CD4-positive, alpha-beta T cell (primary cell): ENCODE results near the gene SMC4. TPM values are rescaled to one million over a fixed set of nuclear protein-coding genes. Genes with fewer than 3 reads are reported as not detected.

ENCODE experiments used
- ATAC-seq: fragments of 200-7000 bp; cut with Tn5 transposase; one replicate; pipeline ENCODE4 v1.10.0; 2022; ENCODE audit warnings: mild to moderate bottlenecking; ENCODE audit not compliant: poor library complexity
- CTCF ChIA-PET: fragments of 350-600 bp; sonication (Branson Sonifier 250); formaldehyde crosslinking; loops from one replicate; lab custom pipeline; 2021; ENCODE audit warnings: antibody characterized with exemption, inconsistent platforms; lab: Charles Lee
- POLR2A ChIA-PET: fragments of 350-600 bp; sonication (Branson Sonifier 250); formaldehyde crosslinking; loops from one replicate; lab custom pipeline; 2021; ENCODE audit warnings: antibody characterized with exemption, inconsistent platforms; lab: Charles Lee
- DNase-seq, 14 experiments: peaks; one replicate each; pipeline ENCODE4 v3.0.0-alpha.2; 2013 to 2020; ENCODE audit warnings: mixed read lengths in 2 of 14
- H3K27ac ChIP-seq, 2 donors: one replicate each; pipeline versions ENCODE4 v1.5.1 to v1.7.0; 2013; ENCODE audit warnings: low read length in 2 of 2, low read depth in 1 of 2, mild to moderate bottlenecking in 1 of 2
- H3K27me3 ChIP-seq, 2 experiments: 1 replicate in 1 of 2; 2 replicates in 1 of 2; pipeline versions ENCODE4 v1.6.1 to v1.7.0; 2013; ENCODE audit warnings: low read length in 2 of 2, control low read depth in 1 of 2, mild to moderate bottlenecking in 1 of 2, moderate library complexity in 1 of 2; ENCODE audit not compliant: insufficient read depth in 2 of 2, control insufficient read depth in 1 of 2
- H3K36me3 ChIP-seq: one replicate; pipeline ENCODE4 v1.6.1; 2013; ENCODE audit warnings: low read length, control low read depth; ENCODE audit not compliant: insufficient read depth
- H3K4me1 ChIP-seq: one replicate; pipeline ENCODE4 v1.6.1; 2013; ENCODE audit warnings: low read length, control low read depth; ENCODE audit not compliant: insufficient read depth
- H3K4me3 ChIP-seq: one replicate; pipeline ENCODE4 v1.5.1; 2013; ENCODE audit warnings: mild to moderate bottlenecking, low read length, moderate library complexity
- H3K9me3 ChIP-seq, 2 experiments: 1 replicate in 1 of 2; 2 replicates in 1 of 2; pipeline versions ENCODE4 v1.6.1 to v1.7.0; 2013; ENCODE audit warnings: low read length in 2 of 2, mild to moderate bottlenecking in 2 of 2, control low read depth in 1 of 2, moderate library complexity in 1 of 2; ENCODE audit not compliant: control insufficient read depth in 1 of 2, insufficient read depth in 1 of 2
- H3K27ac Mint-ChIP-seq: one replicate; pipeline ENCODE4 v1.8.0; 2020; ENCODE audit warnings: mixed read lengths
- H3K27me3 Mint-ChIP-seq: one replicate; pipeline ENCODE4 v1.8.0; 2021; ENCODE audit warnings: mixed read lengths
- H3K36me3 Mint-ChIP-seq: one replicate; pipeline ENCODE4 v1.8.0; 2021; ENCODE audit warnings: low read depth, mixed read lengths
- H3K4me1 Mint-ChIP-seq: one replicate; pipeline ENCODE4 v1.8.0; 2021; ENCODE audit warnings: low read depth, mixed read lengths
- H3K4me3 Mint-ChIP-seq: one replicate; pipeline ENCODE4 v1.8.0; 2020; ENCODE audit warnings: mild to moderate bottlenecking, mixed read lengths
- H3K9me3 Mint-ChIP-seq: one replicate; pipeline ENCODE4 v1.8.0; 2020; ENCODE audit warnings: mixed read lengths
- CTCF ChIP-seq: fragments of 200-600 bp; IDR thresholded peaks from one replicate; pipeline ENCODE4 v1.8.0; 2022; ENCODE audit warnings: antibody characterized with exemption, mild to moderate bottlenecking
- intact Hi-C, 2 experiments: fragments of 100-400 bp; cut with DNase I in 1 of 2; cut with micrococcal nuclease in 1 of 2; formaldehyde crosslinking; loops; one replicate each; pipeline versions ENCODE4 v1.15.1 to v1.9.0; 2023 to 2025; cut with DNase I, micrococcal nuclease
- microRNA-seq: library from miRNA; unstranded; fragments of <30 nt; microRNA quantifications from one replicate; pipeline ENCODE4 v1.2.0, GENCODE V29; 2021; ENCODE audit warnings: borderline microRNAs expressed, borderline replicate concordance
- total RNA-seq, 174 experiments: library from RNA in 2 of 174; stranded (reverse) in 2 of 174; gene quantifications; one replicate each; pipeline ENCODE4 v1.2.3 and lab custom pipeline; 2021 to 2026

The SMC4 gene
- total RNA-seq, 2 experiments from 2014 or later: 52.3 to 58.8 TPM

- H3K36me3 ChIP-seq: no peaks in the 10 kb centered on the region
- Mint-ChIP-seq H3K4me3 (no peak overlapping the region), H3K36me3 (no peaks in the 10 kb centered on the region), H3K9me3 (no peaks in the 10 kb centered on the region), H3K27me3 (peaks cover 21% of the 10 kb centered on the region), H3K4me1 (peaks cover 9% of the 10 kb centered on the region), H3K27ac (no peak overlapping the region)
- DNase-seq (no peak), ATAC-seq (no peak)
- H3K27ac ChIP-seq: no peak overlapping the region
- intact Hi-C loops: loop anchor here in 1 of 2 experiments (10.0 kb wide), 2 partner anchors 316 to 1216 kb away; no protein-coding TSS in a partner anchor
- no peak overlapping the region for H3K4me3 ChIP-seq
- no peaks in the 10 kb centered on the region for H3K9me3 ChIP-seq
- no peak for TF ChIP-seq CTCF
- peaks cover 2% of the 10 kb centered on the region for H3K4me1 ChIP-seq
- ChIA-PET POLR2A (no interaction called here), CTCF (no interaction called here)
- H3K27me3 ChIP-seq: peaks cover 0 to 3% of the 10 kb centered on the region in 2 experiments
Measured at GRCh38 chr3:160480931-160481330, 81.5 kb downstream of the SMC4 start.

- no peak overlapping the region for H3K4me3 Mint-ChIP-seq
- H3K36me3 Mint-ChIP-seq: no peaks in the 10 kb centered on the region
- no peaks in the 10 kb centered on the region for H3K9me3 Mint-ChIP-seq
- Histone ChIP-seq H3K4me1 (peaks cover 3% of the 10 kb centered on the region), H3K4me3 (no peak overlapping the region), H3K27ac (no peak overlapping the region), H3K27me3 (peaks cover 0 to 3% of the 10 kb centered on the region in 2 experiments), H3K36me3 (no peaks in the 10 kb centered on the region), H3K9me3 (no peaks in the 10 kb centered on the region)
- DNase-seq (no peak), ATAC-seq (no peak)
- peaks cover 19% of the 10 kb centered on the region for H3K27me3 Mint-ChIP-seq
- CTCF ChIA-PET: no interaction called here
- peaks cover 9% of the 10 kb centered on the region for H3K4me1 Mint-ChIP-seq
- POLR2A ChIA-PET: no interaction called here
- H3K27ac Mint-ChIP-seq: no peak overlapping the region
- intact Hi-C loops: loop anchor here in 1 of 2 experiments (10.0 kb wide), 2 partner anchors 317 to 1217 kb away; no protein-coding TSS in a partner anchor
- no peak for TF ChIP-seq CTCF
Measured at GRCh38 chr3:160481856-160482255, 82.4 kb downstream of the SMC4 start.

- peaks cover 0 to 3% of the 10 kb centered on the region in 2 experiments for H3K27me3 ChIP-seq
- Mint-ChIP-seq H3K27ac (no peak overlapping the region), H3K27me3 (peaks cover 15% of the 10 kb centered on the region), H3K9me3 (no peaks in the 10 kb centered on the region), H3K36me3 (no peaks in the 10 kb centered on the region), H3K4me3 (no peak overlapping the region), H3K4me1 (peaks cover 9% of the 10 kb centered on the region)
- no peak overlapping the region for H3K4me3 ChIP-seq
- no peaks in the 10 kb centered on the region for H3K9me3 ChIP-seq
- intact Hi-C loops: loop anchor here in 1 of 2 experiments (10.0 kb wide), 2 partner anchors 318 to 1218 kb away; no protein-coding TSS in a partner anchor
- H3K4me1 ChIP-seq: peaks cover 3% of the 10 kb centered on the region
- ChIA-PET POLR2A (no interaction called here), CTCF (no interaction called here)
- no peak overlapping the region for H3K27ac ChIP-seq
- ATAC-seq (no peak), DNase-seq (no peak)
- TF ChIP-seq CTCF: no peak
- no peaks in the 10 kb centered on the region for H3K36me3 ChIP-seq
Measured at GRCh38 chr3:160482796-160483195, 83.3 kb downstream of the SMC4 start.

Small RNA genes lying within 50 kb of the gene (microRNA-seq; reads per million reads assigned to microRNA genes)
- gene MIR15B: 2,080 reads per million, percentile 90 among the genes with 10 or more reads in this experiment
- 1,056 reads per million, percentile 85 among the genes with 10 or more reads in this experiment for gene MIR16-2

Other genes starting within 250 kb of the SMC4 start
- gene C3orf80, start 174.2 kb upstream of the SMC4 start, total RNA-seq: not detected
- gene IFT80, start 425 bp upstream of the SMC4 start, total RNA-seq: 10 to 100 TPM; 16.1 to 18.2 TPM
- gene TRIM59, start 50.1 kb downstream of the SMC4 start, total RNA-seq: 10 to 100 TPM; 16.2 to 16.4 TPM
- gene KPNA4, start 165.9 kb downstream of the SMC4 start, total RNA-seq: 10 to 100 TPM; 44.0 to 49.4 TPM